NCI-H82 treated with DMSO at 0.1 percent for 48 hours (cell line): Measurements from ENCODE around the gene NRXN3.

ENCODE experiments used
- DNase-seq: peaks from one replicate; lab custom pipeline; 2025; ENCODE audit not compliant: unreplicated experiment; lab: John Stamatoyannopoulos, UW

NRXN3 gene

GRCh38 chr14:79899610-79900009 is 1729.4 kb downstream of the NRXN3 start:
- no peak for DNase-seq

- no peak for DNase-seq
Measured at GRCh38 chr14:79904497-79904896, 1734.3 kb downstream of the NRXN3 start.

- DNase-seq = no peak
Measured at GRCh38 chr14:79906994-79907393, 1736.8 kb downstream of the NRXN3 start.

- no peak for DNase-seq
Measured at GRCh38 chr14:79910086-79910485, 1739.9 kb downstream of the NRXN3 start.

GRCh38 chr14:79911744-79912143 is 1741.6 kb downstream of the NRXN3 start:
- no peak for DNase-seq

GRCh38 chr14:79914595-79914994 is 1744.4 kb downstream of the NRXN3 start:
- no peak for DNase-seq

- DNase-seq = peak; percentile 30
Measured at GRCh38 chr14:79915406-79915805, 1745.2 kb downstream of the NRXN3 start.

- DNase-seq = no peak
Measured at GRCh38 chr14:79916281-79916680, 1746.1 kb downstream of the NRXN3 start.

GRCh38 chr14:79916892-79917291 is 1746.7 kb downstream of the NRXN3 start:
- DNase-seq = peak; percentile 79
